Loucy (cell line): ENCODE measurements around the gene MYH9.

Experiments used
- H2AFZ ChIP-seq: fragments of 200-600 bp; sonication (generic); 2 replicates; pipeline ENCODE4 v1.6.0; 2016; ENCODE audit warnings: antibody characterized with exemption, mild to moderate bottlenecking, low read length, moderate library complexity
- H3F3A ChIP-seq: fragments of 200-600 bp; 2 replicates; pipeline ENCODE4 v1.6.0; 2016; ENCODE audit warnings: antibody characterized with exemption, low read depth, mild to moderate bottlenecking
- H3K27me3 ChIP-seq: fragments of 200-600 bp; sonication (generic); 2 replicates; pipeline ENCODE4 v1.6.1; 2014; ENCODE audit warnings: low read length, mild to moderate bottlenecking; ENCODE audit not compliant: insufficient read depth, poor library complexity, severe bottlenecking
- H3K36me3 ChIP-seq: fragments of 200-600 bp; sonication (generic); 2 replicates; pipeline ENCODE4 v1.6.1; 2016; ENCODE audit warnings: low read length; ENCODE audit not compliant: insufficient read depth
- H3K4me1 ChIP-seq: fragments of 200-600 bp; sonication (generic); 2 replicates; pipeline ENCODE4 v1.5.1; 2014; ENCODE audit warnings: low read length, mild to moderate bottlenecking; ENCODE audit not compliant: insufficient read depth, poor library complexity, severe bottlenecking
- H3K4me2 ChIP-seq: fragments of 200-600 bp; sonication (generic); 2 replicates; pipeline ENCODE4 v1.6.0; 2014; ENCODE audit warnings: antibody characterized with exemption, low read length, low read depth, mild to moderate bottlenecking; ENCODE audit not compliant: poor library complexity, severe bottlenecking
- H3K4me3 ChIP-seq: fragments of 200-600 bp; sonication (generic); 2 replicates; pipeline ENCODE4 v1.5.1; 2014; ENCODE audit warnings: low read length, mild to moderate bottlenecking, mixed read lengths; ENCODE audit not compliant: poor library complexity, severe bottlenecking
- H3K79me2 ChIP-seq: fragments of 200-600 bp; sonication (generic); 2 replicates; pipeline ENCODE4 v1.6.1; 2014; ENCODE audit warnings: low read length; ENCODE audit not compliant: insufficient read depth
- H3K9ac ChIP-seq: fragments of 200-600 bp; sonication (generic); 2 replicates; pipeline ENCODE4 v1.6.0; 2014; ENCODE audit warnings: mild to moderate bottlenecking, low read depth, low read length, moderate library complexity; ENCODE audit not compliant: poor library complexity, severe bottlenecking
- H3K9me2 ChIP-seq: fragments of 200-600 bp; sonication (generic); replicated peaks from 2 replicates; pipeline ENCODE4 v1.6.1; 2016; ENCODE audit warnings: low read depth, low read length, mixed read lengths
- H3K9me3 ChIP-seq: fragments of 200-600 bp; sonication (generic); 2 replicates; pipeline ENCODE4 v1.6.1; 2014; ENCODE audit warnings: mild to moderate bottlenecking, antibody characterized with exemption, low read length, low read depth; ENCODE audit not compliant: insufficient read depth
- H4K20me1 ChIP-seq: fragments of 200-600 bp; sonication (generic); 2 replicates; pipeline ENCODE4 v1.6.0; 2014; ENCODE audit warnings: antibody characterized with exemption, low read length, mild to moderate bottlenecking; ENCODE audit not compliant: insufficient read depth, poor library complexity, severe bottlenecking
- EZH2phosphoT487 ChIP-seq: fragments of 200-600 bp; IDR thresholded peaks from 2 replicates; pipeline ENCODE4 v1.6.1; 2018; ENCODE audit warnings: antibody characterized with exemption, mild to moderate bottlenecking, moderate library complexity, borderline replicate concordance
- TF ChIP-seq, protein P1 (sequence below): fragments of 200-600 bp; sonication (generic); conservative IDR thresholded peaks from 2 replicates; pipeline ENCODE4 v1.5.1; 2014; ENCODE audit warnings: mild to moderate bottlenecking, antibody characterized with exemption, low read length

The MYH9 gene

DNA sequence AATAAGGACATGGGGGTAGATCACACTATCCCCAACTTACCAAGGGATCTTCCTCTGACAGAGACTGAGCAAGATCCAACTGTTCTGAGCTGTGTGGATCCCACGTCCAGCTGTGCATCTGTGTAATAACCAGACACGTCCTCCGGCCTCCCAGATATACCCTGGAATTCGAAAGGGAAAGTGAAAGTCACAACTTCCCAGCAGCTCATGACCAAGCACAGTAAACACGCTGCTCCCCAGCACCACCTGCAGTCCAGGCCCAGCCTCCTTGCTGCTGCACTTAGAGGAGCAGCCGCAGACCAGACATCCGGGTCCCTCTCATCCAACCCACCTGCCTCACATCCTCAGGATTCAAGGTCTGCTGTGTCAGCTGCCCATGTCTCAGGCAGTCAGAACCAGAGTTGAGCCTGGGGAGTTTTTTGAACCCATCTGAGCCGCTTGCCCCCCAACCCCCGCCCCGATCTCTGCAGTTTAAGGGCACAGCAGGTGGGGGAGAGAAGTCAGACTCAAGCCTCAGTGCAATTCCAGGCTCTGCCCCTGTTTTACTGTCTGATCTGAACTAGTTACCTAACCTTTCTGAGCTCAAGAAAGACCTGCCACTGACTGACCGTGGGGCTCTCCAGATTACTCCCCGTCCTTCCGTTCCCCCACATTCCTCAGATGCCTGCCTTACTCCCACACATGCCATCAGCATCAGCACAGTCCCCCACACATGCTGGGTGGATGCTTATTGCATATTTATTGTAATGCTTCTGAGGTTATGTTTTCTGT, 148.2 kb downstream of the MYH9 start, which contains the start of gene APOL2:
TSS of gene APOL2 (minus strand) at position 127 of the 771 bp plus-strand sequence. CDS start 6,365 bp downstream, outside the sequence.
- no peaks in the 10 kb centered on the region for H3K9me3 ChIP-seq
- no peaks in the 10 kb centered on the region for H3K9me2 ChIP-seq
- no peaks in the 10 kb centered on the region for H3K36me3 ChIP-seq
- TF ChIP-seq, protein P1, sequence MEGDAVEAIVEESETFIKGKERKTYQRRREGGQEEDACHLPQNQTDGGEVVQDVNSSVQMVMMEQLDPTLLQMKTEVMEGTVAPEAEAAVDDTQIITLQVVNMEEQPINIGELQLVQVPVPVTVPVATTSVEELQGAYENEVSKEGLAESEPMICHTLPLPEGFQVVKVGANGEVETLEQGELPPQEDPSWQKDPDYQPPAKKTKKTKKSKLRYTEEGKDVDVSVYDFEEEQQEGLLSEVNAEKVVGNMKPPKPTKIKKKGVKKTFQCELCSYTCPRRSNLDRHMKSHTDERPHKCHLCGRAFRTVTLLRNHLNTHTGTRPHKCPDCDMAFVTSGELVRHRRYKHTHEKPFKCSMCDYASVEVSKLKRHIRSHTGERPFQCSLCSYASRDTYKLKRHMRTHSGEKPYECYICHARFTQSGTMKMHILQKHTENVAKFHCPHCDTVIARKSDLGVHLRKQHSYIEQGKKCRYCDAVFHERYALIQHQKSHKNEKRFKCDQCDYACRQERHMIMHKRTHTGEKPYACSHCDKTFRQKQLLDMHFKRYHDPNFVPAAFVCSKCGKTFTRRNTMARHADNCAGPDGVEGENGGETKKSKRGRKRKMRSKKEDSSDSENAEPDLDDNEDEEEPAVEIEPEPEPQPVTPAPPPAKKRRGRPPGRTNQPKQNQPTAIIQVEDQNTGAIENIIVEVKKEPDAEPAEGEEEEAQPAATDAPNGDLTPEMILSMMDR = peak; percentile 67
- no peak for TF ChIP-seq EZH2phosphoT487
- H3K9ac ChIP-seq = peak within 1 kb of the TSS; percentile 88
- no peaks in the 10 kb centered on the region for H4K20me1 ChIP-seq
- peaks cover 33% of the 10 kb centered on the region for H3K79me2 ChIP-seq
- H3K4me3 ChIP-seq = peak within 1 kb of the TSS; percentile 85
- H3K4me2 ChIP-seq = peak within 1 kb of the TSS; percentile 88
- H3K27me3 ChIP-seq = no peaks in the 10 kb centered on the region
- H3K4me1 ChIP-seq = peaks cover 42% of the 10 kb centered on the region
- no peaks in the 10 kb centered on the region for H3F3A ChIP-seq
- peak within 1 kb of the TSS; percentile 95 for H2AFZ ChIP-seq

DNA sequence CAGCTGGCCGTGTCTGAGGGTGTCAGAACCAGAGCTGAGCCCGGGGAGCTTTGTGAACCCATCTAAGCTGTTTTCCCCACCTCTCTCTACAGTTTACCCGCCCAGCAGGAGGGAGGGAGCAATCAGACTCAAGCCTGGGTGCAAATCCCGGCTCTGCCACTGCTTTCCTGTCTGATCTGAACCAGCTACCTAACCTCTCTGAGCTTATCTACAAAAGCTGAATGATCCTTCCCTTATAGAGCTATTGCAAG, 148.7 kb downstream of the MYH9 start:
- H3K9ac ChIP-seq = peak overlapping the region; percentile 88
- peaks cover 33% of the 10 kb centered on the region for H3K79me2 ChIP-seq
- TF ChIP-seq EZH2phosphoT487 = no peak
- TF ChIP-seq, protein P1 = no peak

DNA sequence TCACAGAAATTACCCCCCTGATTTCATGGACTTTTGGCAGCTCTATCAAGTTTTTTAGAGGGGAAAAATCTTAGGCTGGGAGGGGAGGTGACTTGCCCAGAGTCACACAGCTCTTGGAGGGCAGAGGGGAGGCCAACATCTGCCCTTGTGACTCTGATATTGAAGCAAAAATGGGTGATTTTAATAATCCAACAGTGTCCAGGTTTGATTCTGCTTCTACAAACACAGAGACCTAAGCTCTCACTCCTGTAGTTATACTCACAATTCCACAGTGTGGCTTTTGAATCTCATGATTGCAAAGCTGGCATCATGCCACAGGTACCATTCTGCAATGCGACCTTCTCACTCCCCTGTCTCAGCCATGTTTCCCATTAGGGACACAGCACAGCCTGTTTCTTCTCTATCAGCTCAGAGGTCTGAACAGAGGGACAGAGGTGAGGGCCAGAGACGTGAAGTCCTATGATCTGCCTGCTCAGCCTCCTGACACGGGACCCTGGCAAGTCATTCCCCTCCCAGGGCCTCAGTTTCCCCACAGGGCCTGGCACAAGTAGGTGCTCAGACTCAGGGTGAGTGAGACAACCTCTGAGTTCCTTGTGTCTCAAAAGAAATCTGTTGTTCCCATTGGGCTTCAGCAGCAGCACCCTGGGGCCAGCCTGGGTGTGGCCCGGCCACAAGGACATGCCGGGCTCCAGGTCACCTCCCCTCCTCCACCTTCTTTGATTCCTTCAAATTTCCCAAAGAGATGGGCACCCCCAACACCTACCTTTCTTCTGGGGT, 149.2 kb downstream of the MYH9 start:
- Histone ChIP-seq H3K36me3 (no peaks in the 10 kb centered on the region), H3K4me1 (peaks cover 47% of the 10 kb centered on the region), H3K4me3 (peak overlapping the region; percentile 85), H3K9ac (peak overlapping the region; percentile 88), H2AFZ (peak overlapping the region; percentile 95; the same call in 1 of the 2 replicates), H3K9me2 (no peaks in the 10 kb centered on the region), H3K9me3 (no peaks in the 10 kb centered on the region), H3K79me2 (peaks cover 33% of the 10 kb centered on the region), H3K27me3 (no peaks in the 10 kb centered on the region), H4K20me1 (no peaks in the 10 kb centered on the region), H3F3A (no peaks in the 10 kb centered on the region), H3K4me2 (peak overlapping the region; percentile 88)
- TF ChIP-seq EZH2phosphoT487 = no peak
- TF ChIP-seq, protein P1 = no peak

More for the DNA sequence above, 148.7 kb downstream of the MYH9 start:
- no peaks in the 10 kb centered on the region for H3K9me3 ChIP-seq
- no peaks in the 10 kb centered on the region for H3K36me3 ChIP-seq
- H4K20me1 ChIP-seq = no peaks in the 10 kb centered on the region
- H3K4me1 ChIP-seq = peaks cover 47% of the 10 kb centered on the region
- peak overlapping the region; percentile 88 for H3K4me2 ChIP-seq
- peak overlapping the region; percentile 95 for H2AFZ ChIP-seq
- no peaks in the 10 kb centered on the region for H3K27me3 ChIP-seq
- no peaks in the 10 kb centered on the region for H3K9me2 ChIP-seq
- peak overlapping the region; percentile 85 for H3K4me3 ChIP-seq
- no peaks in the 10 kb centered on the region for H3F3A ChIP-seq
